Stimulated activated CD4-positive, alpha-beta T cell treated with anti-CD3 and anti-CD28 coated beads, Interleukin-12 subunit alpha, Interleukin-12 subunit beta, amount 100 ng/mL, for 24 hours (primary cell): ENCODE results near the gene SLCO1B3.

ENCODE experiments used
- DNase-seq, 2 experiments: peaks; one replicate each; pipeline ENCODE4 v3.0.0-alpha.2; 2020; ENCODE audit warnings: low read depth in 2 of 2

Gene SLCO1B3

GRCh38 chr12:20885116-20885515 is 74.6 kb downstream of the SLCO1B3 start:
- DNase-seq: no peak

- DNase-seq: no peak
Observed at GRCh38 chr12:20885552-20885951, 75.0 kb downstream of the SLCO1B3 start.

GRCh38 chr12:20917269-20917668 is 106.8 kb downstream of the SLCO1B3 start:
- DNase-seq: no peak

GRCh38 chr12:20917819-20918218 is 107.3 kb downstream of the SLCO1B3 start:
- no peak for DNase-seq

GRCh38 chr12:20931894-20932293 is 121.4 kb downstream of the SLCO1B3 start:
- no peak for DNase-seq

- no peak for DNase-seq
Observed at GRCh38 chr12:20946732-20947131, 136.2 kb downstream of the SLCO1B3 start.

DNA sequence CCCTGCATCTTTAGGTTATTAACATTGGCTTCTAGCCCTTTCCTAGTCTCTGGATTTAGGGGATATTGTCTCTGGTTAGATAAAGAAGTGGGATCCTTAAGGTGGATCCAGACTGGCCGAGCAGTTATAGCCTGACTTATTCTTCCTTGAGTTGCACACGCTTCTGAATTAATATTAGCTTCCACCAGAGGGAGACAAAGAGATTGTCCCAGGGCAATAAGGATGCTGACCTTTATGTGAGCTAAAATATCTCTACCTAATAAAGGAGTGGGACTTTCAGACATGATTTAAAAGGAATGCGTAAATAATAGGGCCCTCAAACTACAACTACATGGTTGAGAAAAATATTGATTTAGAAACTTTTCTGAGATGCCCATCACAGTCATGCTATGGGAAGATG is 139.7 kb downstream of the SLCO1B3 start:
- DNase-seq: no peak

DNA sequence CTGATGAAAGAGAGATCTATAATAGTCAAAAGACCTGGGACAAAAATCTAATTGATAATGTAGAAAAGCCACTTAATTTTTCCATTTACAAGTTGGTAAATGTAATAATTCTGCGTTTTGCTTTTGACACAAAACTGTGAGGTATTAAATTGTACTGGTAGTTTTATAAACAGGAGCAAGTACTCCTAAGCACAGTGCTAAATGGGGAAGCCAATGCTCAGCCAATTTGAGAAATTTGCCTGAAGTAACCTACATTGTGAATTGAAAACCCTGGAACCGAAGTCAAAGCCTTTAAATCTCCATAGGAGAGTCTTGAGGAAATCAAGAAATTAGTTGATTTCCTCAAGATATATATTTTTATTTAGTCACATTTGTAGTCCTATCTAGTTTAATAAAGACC is 152.8 kb downstream of the SLCO1B3 start:
- DNase-seq: no peak

GRCh38 chr12:20963762-20964161 is 153.3 kb downstream of the SLCO1B3 start:
- no peak for DNase-seq
